MCF 10A (cell line): ENCODE results near the gene KCNMB4. TPM values are rescaled to one million over a fixed set of nuclear protein-coding genes. Genes with fewer than 3 reads are reported as not detected.

Experiments used
- BruUV-seq: library from RNA; stranded (reverse); fragments of 400-500 nt; replicated peaks from 2 replicates; lab custom pipeline; 2021; lab: Mats Ljungman, UMichigan
- CTCF ChIA-PET: fragments of 300-600 bp; sonication (Branson Sonifier 250); formaldehyde crosslinking; extraction: SDS; loops from one replicate; lab custom pipeline; 2021; ENCODE audit warnings: antibody characterized with exemption, inconsistent platforms; lab: Yijun Ruan, JAX
- POLR2A ChIA-PET: fragments of 300-600, 350-650 bp; sonication (Branson Sonifier 250); formaldehyde crosslinking; extraction: SDS; loops from one replicate; lab custom pipeline; 2020; ENCODE audit warnings: antibody characterized with exemption, inconsistent platforms; lab: Yijun Ruan, JAX
- DNase-seq: peaks from one replicate; pipeline ENCODE4 v3.0.0-alpha.2; 2018; ENCODE audit not compliant: unreplicated experiment
- H3K27ac Mint-ChIP-seq: one replicate; pipeline ENCODE4 v1.8.0; 2022; ENCODE audit warnings: mild to moderate bottlenecking, low read depth, mixed read lengths; ENCODE audit not compliant: unreplicated experiment
- H3K27me3 Mint-ChIP-seq: one replicate; pipeline ENCODE4 v1.8.0; 2022; ENCODE audit warnings: mixed read lengths; ENCODE audit not compliant: insufficient read depth, unreplicated experiment
- H3K36me3 Mint-ChIP-seq: one replicate; pipeline ENCODE4 v1.8.0; 2022; ENCODE audit warnings: mild to moderate bottlenecking, moderate library complexity, mixed read lengths; ENCODE audit not compliant: insufficient read depth, unreplicated experiment
- H3K4me1 Mint-ChIP-seq: one replicate; pipeline ENCODE4 v1.8.0; 2022; ENCODE audit warnings: mixed read lengths; ENCODE audit not compliant: insufficient read depth, unreplicated experiment
- H3K4me3 Mint-ChIP-seq: one replicate; pipeline ENCODE4 v1.8.0; 2022; ENCODE audit warnings: mild to moderate bottlenecking, moderate library complexity, mixed read lengths; ENCODE audit not compliant: unreplicated experiment
- H3K9me3 Mint-ChIP-seq: one replicate; pipeline ENCODE4 v1.8.0; 2022; ENCODE audit warnings: mixed read lengths; ENCODE audit not compliant: unreplicated experiment
- intact Hi-C: fragments of 100-400 bp; cut with micrococcal nuclease; formaldehyde crosslinking; loops from 2 replicates; pipeline ENCODE4 v1.14.1; 2022
- total RNA-seq: library from RNA; stranded (reverse); gene quantifications from 2 replicates; pipeline ENCODE4 v1.2.3, GENCODE V29; 2022
- TF ChIP-seq, protein P1 (sequence below): fragments of 200-600 bp; IDR thresholded peaks from one replicate; pipeline ENCODE4 v1.8.0; 2022; ENCODE audit warnings: antibody characterized with exemption, mild to moderate bottlenecking; ENCODE audit not compliant: unreplicated experiment

KCNMB4 gene
- total RNA-seq, 1 experiment from 2014 or later, result not detected

DNA sequence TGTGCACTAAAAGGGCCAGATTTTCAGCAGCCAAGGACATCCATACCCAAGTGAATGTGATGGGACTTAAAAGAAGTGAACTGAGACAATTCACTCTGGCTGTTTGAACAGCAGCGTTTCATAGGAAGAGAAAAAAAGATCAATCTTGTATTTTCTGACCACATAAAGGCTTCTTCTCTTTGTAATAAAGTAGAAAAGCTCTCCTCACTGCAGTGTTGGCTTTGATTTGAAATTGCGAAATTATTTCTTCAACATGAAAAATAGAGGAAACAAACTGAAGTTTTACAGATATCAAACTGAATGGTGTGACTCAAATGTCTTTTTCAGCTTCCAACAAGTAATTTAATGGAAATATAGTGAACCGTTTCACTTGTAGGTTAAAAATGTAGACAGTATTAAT is 11.3 kb upstream of the KCNMB4 start:
- no TSS peak for BruUV-seq
- no peak overlapping the region for H3K4me3 Mint-ChIP-seq
- ChIA-PET POLR2A (no interaction called here), CTCF (no interaction called here)
- no peak for DNase-seq
- intact Hi-C loops, result loop anchor here (5.0 kb wide), 1 partner anchor 452 kb away; no protein-coding TSS in a partner anchor
- H3K27ac Mint-ChIP-seq, result no peak overlapping the region
- no peaks in the 10 kb centered on the region for H3K27me3 Mint-ChIP-seq
- TF ChIP-seq, protein P1, sequence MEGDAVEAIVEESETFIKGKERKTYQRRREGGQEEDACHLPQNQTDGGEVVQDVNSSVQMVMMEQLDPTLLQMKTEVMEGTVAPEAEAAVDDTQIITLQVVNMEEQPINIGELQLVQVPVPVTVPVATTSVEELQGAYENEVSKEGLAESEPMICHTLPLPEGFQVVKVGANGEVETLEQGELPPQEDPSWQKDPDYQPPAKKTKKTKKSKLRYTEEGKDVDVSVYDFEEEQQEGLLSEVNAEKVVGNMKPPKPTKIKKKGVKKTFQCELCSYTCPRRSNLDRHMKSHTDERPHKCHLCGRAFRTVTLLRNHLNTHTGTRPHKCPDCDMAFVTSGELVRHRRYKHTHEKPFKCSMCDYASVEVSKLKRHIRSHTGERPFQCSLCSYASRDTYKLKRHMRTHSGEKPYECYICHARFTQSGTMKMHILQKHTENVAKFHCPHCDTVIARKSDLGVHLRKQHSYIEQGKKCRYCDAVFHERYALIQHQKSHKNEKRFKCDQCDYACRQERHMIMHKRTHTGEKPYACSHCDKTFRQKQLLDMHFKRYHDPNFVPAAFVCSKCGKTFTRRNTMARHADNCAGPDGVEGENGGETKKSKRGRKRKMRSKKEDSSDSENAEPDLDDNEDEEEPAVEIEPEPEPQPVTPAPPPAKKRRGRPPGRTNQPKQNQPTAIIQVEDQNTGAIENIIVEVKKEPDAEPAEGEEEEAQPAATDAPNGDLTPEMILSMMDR, result no peak
- H3K36me3 Mint-ChIP-seq, result peaks cover 38% of the 10 kb centered on the region
- H3K4me1 Mint-ChIP-seq, result no peaks in the 10 kb centered on the region
- no peaks in the 10 kb centered on the region for H3K9me3 Mint-ChIP-seq

DNA sequence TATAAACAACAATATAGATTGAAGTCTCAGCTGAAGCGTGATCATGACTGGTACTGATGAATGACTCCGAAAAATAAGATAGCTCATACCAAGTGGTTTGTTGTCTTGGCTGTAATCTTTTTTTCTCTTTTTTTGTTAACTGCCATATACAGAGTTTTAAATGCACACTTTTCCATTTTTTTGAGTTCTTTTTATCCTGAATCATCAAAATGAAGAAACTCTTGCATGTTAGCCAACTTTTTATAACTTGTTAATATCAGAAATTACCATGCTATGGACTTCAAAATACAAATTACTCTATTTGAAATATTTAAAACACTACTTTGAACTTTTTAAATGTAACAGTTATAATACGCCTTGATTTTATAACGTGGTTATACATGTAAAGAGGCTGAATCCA is 10.1 kb upstream of the KCNMB4 start:
- BruUV-seq, result no TSS peak
- H3K9me3 Mint-ChIP-seq, result no peaks in the 10 kb centered on the region
- TF ChIP-seq, protein P1, result no peak
- POLR2A ChIA-PET, result interaction anchor here (0.6 to 1.3 kb wide), 2 partner anchors 34 to 113 kb away, joined by 3 to 4 read pairs; no protein-coding TSS in a partner anchor
- no peaks in the 10 kb centered on the region for H3K4me1 Mint-ChIP-seq
- no peaks in the 10 kb centered on the region for H3K27me3 Mint-ChIP-seq
- intact Hi-C loops, result loop anchor here (5.0 kb wide), 1 partner anchor 454 kb away; no protein-coding TSS in a partner anchor
- DNase-seq, result no peak
- peaks cover 38% of the 10 kb centered on the region for H3K36me3 Mint-ChIP-seq
- H3K4me3 Mint-ChIP-seq, result no peak overlapping the region
- H3K27ac Mint-ChIP-seq, result no peak overlapping the region
- CTCF ChIA-PET, result interaction anchor here (0.6 to 1.9 kb wide), 3 partner anchors 8 to 476 kb away, joined by 4 to 12 read pairs (median 6); no protein-coding TSS in a partner anchor

DNA sequence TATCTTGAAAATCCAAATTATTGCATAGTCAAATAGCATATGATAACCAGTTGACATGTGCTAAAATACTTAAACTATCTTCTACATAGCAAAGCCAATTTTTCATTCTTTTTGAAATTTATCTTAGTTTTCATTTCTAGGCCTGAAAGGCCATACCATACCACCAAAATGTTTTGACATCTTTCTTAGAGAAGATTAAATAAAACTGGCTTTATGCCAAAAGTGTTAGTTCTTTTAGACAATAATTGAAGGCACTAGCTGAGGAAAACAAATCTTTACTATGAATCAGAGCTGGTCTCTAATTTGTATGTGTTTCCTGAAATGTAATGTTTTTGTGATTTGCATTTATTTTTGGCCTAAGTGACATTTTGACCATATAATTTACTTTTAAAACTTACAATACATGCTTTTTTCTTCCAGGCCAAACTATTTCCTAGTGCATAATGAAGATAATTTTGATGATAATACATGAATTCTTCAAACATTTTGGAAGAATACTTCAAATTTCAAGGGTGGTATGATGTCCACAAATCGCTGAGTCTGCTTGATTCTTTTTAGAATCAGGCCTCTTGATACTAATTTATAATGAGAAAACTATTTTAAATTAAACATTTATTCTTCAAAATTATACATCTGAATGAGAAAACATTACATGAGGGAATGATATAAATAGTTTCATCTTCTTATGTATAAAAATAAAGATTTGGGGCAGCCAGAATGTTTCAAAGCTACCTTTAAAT is 6.5 kb upstream of the KCNMB4 start:
- no peaks in the 10 kb centered on the region for H3K4me1 Mint-ChIP-seq
- H3K36me3 Mint-ChIP-seq, result peaks cover 19% of the 10 kb centered on the region
- no peaks in the 10 kb centered on the region for H3K9me3 Mint-ChIP-seq
- no peak overlapping the region for H3K4me3 Mint-ChIP-seq
- TF ChIP-seq, protein P1, result no peak
- POLR2A ChIA-PET, result no interaction called here
- no peak overlapping the region for H3K27ac Mint-ChIP-seq
- no peak for DNase-seq
- H3K27me3 Mint-ChIP-seq, result no peaks in the 10 kb centered on the region
- intact Hi-C loops, result loop anchor here (5.0 kb wide), 2 partner anchors 218 to 457 kb away; no protein-coding TSS in a partner anchor
- CTCF ChIA-PET, result interaction anchor here (1.2 kb wide), 1 partner anchor 10 kb away, joined by 3 read pairs; no protein-coding TSS in a partner anchor
- BruUV-seq, result no TSS peak

DNA sequence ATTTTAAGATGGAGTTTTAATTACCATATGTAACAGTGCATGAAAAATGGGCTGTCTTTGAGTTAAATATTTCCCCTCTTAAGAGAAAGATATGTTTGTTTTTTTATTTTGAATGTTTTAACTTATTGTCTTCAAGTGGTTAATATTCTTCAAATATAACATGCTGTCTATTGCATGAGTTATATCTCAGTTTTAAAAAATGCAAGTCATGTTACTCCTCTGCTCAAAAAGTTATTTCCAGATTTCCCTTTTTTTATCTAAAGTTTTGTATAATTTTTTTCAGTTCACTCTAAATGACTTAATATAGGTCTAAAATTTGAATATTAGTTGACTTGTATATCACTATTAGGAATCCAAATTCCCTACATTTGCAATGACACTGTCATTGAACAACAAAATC is 5.9 kb upstream of the KCNMB4 start:
- Mint-ChIP-seq H3K9me3 (no peaks in the 10 kb centered on the region), H3K4me3 (no peak overlapping the region), H3K4me1 (peaks cover 6% of the 10 kb centered on the region), H3K27me3 (no peaks in the 10 kb centered on the region), H3K27ac (no peak overlapping the region), H3K36me3 (peaks cover 13% of the 10 kb centered on the region)
- intact Hi-C loops, result loop anchor here (5.0 kb wide), 1 partner anchor 217 kb away; no protein-coding TSS in a partner anchor
- DNase-seq, result no peak
- no TSS peak for BruUV-seq
- CTCF ChIA-PET, result interaction anchor here (1.1 to 1.2 kb wide), 2 partner anchors 9 to 481 kb away, joined by 3 to 5 read pairs; no protein-coding TSS in a partner anchor
- POLR2A ChIA-PET, result interaction anchor here (0.6 kb wide), 1 partner anchor 34 kb away, joined by 3 read pairs; no protein-coding TSS in a partner anchor
- TF ChIP-seq, protein P1, result no peak
